GM19468 (cell line): ENCODE results near the gene HACD2.

Source experiments
- ATAC-seq: cut with Tn5 transposase; IDR thresholded peaks from one replicate; pipeline ENCODE4 v1.9.1; 2021; ENCODE audit warnings: mild to moderate bottlenecking, moderate library complexity, moderate number of reproducible peaks; ENCODE audit not compliant: unreplicated experiment; ENCODE audit errors: extremely low read depth

Gene HACD2, protein sequence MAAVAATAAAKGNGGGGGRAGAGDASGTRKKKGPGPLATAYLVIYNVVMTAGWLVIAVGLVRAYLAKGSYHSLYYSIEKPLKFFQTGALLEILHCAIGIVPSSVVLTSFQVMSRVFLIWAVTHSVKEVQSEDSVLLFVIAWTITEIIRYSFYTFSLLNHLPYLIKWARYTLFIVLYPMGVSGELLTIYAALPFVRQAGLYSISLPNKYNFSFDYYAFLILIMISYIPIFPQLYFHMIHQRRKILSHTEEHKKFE

DNA sequence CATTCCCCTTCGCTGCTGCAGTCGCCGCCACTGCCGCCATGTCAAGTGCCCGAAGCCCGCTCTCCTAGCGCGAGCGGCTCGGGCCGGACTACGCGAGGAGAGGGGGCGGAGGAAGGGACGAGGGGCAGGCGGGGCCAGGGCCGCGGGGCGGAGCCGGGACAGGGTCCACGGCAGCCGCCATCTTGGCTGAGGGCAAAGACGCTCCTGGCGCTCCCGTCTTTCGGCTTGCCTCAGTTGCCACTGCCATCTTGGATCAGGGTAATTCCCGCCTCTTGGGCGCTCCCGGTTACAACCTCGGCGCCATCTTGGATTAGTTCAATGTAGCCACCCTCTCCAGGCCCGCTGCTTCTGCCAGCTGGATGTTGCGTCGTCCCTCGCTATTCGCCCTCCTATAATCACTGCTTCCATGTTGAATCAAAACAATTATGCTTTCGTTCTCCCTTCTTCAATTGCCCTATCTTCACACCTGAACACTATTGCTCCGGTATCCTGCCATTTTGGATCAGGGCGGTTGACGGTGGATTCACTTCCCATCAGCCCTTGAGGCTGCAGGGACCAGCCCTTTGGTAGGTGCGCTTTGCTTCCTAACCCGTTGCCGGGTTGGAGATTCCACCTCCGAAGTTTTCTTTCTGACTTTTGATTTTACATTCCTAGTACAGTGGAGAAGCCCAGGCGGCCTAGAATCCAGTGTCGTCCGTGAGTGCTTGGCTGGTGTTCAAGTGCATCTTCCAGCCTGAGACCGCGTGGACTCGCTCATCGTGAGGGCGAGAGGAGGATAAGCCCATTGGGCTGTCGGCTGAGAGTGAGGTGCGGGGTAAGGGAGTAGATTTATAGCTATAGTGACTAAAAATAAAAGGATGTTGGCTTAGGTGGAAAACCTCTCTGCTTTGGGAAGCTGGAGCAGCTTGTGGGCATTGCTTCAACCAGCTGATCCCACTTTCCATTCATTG lies at the start of gene HACD2:
Gene HACD2, minus strand, starts transcription at position 66 of the 950 bp plus-strand sequence. Its CDS starts 26 bp downstream, at position 40.
- ATAC-seq, result peak; percentile 69

DNA sequence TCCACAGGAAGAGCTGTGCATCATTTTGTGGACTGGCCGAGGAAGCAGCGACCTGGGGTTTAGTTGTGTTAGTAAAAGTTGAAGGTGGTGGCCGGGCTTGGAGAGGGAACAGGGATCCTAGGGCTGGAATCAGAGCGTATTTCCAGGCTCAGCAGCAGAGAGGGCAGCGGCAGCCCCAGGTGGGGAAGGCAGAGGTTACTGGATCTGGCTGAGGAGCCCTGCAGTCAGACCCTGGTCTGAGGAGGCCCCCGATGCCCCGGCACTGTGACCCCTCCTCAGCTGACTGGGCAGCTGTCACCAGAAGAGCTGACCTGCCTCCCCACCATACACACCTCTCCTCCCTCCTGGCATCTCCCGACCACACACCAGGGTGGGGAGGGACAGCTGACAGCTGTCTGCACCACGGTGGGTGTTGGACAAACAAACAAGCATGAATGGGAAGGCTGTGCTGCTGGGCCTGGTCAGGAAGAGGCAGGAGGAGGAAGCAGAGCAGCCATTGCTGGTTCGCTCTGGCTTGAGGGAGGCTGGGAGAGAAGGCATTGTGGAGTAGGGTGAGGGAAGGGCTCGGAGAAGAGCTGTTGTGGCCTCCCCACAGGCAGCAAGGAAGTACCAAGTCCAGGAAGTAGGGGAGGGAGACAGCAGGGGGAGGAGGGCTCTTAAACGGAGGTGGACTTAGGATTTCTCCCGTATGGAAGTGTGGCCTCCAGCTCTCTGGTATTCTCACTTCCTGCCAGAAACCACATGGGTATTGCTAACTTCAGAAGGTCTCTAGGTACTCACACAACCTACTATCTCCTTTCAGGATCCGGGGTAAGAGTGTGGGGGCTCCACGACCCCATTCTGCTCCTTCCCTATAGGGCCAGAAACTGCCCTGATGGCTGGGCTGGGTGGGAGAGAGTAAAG lies 49.5 kb upstream of the HACD2 start:
- no peak for ATAC-seq

DNA sequence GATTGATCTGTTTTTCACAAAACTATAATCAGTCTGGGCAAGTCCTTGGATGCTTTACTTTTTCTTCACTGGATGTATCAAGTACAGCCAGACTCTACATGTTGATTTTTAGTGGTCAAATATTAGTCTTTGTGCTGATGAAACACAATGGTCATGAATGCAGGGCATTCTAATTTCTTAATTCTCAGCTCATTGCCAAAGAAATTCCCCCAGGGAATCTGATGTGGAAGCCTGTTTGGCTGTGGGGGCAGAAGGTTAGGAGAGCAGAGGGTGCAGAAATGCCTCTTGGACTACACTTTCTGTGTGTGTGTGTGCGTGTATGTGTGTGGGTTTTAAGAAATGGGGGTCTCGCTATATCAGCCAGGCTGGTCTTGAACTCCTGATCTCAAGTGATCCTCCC lies 48.7 kb upstream of the HACD2 start:
- ATAC-seq, result no peak

DNA sequence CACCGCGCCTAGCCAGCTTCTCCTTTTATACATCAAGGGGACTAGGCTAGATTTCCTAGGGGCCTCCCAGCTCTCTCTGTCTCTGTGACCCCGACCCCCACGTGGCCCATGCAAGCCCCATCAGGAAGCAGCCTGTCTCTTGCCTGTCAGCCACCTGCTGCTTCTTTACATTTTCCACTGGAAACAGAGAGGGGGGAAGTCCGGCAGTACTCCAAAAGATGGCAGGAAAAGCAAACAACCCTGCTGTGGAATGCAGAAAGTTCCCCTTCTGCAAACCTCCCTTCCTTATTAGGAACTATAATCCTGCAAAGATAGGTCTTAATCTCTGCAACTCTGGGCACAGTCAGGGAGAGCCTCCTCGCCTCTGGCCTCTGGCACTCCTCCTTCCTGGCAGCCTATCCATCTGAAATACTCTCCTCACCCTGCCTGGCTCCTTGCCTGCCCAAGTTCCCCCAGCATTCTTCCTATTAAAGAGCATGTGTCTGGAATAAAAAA lies 47.4 kb upstream of the HACD2 start:
- no peak for ATAC-seq

DNA sequence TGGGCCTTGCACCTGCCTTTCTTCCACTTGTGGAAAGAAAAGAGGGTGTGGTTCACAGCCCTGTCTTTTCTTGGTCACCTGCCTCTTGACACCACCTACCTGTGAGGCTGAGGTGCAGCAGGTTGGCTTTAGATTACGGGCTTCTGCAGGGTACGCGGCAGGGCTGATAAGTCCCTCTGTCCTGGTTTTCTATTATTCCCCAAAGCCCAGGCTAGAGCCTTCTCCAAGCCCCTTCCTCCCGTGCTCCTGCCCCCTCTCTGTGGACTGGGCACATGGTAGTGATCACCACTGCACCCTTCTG lies 44.8 kb upstream of the HACD2 start:
- no peak for ATAC-seq

DNA sequence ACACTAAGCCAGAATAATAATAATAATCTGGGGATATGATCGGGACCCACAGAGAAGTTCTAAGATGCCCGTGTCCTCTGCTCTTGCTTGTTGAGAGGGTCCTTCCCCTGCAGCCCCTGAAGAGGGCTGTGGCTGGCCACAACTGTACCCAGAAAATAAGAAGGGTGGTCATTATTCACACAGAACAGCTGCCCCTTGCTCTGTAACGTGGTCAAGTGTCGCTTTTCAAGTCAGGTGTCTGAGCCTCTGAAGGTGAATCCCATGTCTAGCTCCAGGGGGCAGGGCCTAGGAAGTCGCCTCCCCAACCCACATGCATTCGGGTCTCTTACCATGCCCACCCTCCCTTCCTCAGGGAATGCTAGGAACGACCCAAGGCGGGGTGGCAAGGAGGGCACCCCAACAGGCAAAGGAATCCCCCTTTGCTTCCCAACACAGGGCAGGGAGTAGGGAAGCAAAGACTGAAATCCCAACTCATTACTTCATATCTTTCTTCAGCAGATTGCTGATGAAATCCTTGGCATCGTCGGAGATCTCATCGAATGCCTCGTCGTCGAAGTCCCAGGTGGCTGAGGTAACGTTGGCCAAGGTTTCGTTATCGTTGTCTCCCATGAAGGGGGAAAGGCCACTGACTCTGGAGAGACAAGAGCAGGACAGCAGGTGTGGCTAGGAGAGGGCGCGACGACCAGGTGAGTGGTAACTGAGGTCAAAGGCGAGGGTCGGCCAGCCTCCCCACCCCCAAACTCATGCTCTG lies 44.3 kb upstream of the HACD2 start:
- no peak for ATAC-seq

DNA sequence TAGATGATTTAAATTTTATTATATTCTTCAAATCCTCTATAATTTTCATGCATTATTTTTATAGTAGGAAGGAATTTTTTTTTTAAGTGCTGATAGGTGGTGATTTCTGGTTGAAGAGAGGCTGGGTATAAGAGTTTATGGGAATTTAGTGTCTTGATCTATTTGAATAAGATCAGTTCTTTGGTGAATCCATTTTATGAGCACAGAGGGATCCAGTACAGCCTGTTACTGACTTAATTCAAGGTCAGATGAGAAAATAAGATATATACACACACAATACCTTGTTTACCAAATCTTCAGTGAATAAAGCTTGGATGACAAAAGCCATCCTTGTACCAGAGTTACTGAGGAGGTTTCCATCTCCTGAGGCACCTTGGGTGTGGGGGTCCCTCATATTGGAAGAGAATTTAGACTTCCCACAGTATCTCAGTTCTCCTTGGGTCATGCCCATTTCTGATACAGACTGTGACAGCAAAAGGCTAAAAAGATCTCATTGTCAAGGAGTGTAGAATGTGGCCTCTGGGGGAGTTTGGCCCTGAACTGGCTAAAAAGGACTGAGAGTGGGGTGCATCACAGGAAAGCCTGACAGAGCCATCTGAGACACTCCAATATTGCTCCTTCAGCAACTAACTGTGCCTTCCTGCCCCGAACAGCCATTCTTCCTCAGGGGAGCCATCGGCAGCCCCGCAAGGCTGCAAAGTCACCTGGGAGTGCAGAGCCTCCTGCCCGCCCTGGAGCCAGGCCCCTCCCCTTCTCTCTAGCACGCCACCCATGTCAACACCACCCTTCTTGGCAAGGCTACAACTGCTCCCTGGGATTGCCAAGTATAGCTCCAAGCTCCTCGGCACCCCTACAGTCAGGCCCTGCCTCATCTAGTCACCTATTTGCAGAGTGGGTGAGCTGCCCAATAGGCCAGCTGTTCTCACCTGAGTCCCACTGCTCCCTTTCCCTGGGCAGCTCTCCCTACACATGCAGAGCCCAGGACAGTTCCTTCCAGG lies 43.1 kb upstream of the HACD2 start:
- no peak for ATAC-seq

DNA sequence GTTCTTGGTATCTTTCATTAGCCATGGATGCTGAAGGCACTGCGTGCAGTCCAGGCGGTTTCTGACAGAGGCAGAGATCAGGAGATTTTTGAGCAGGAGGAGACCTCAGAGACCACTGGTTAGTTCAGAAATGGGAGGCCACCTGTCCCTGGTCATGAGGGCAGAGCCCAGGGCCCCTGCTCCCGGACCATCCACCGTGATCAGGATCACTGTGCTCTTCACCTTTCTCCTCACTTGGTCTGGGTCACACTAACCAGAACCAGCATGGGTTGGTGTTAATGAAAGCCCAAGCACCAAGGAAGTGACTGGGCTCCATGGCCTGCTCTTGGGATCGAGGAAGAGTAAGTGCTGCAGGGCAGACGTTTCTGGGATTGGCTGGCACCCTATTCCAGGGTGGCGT lies 42.0 kb upstream of the HACD2 start:
- ATAC-seq, result no peak

DNA sequence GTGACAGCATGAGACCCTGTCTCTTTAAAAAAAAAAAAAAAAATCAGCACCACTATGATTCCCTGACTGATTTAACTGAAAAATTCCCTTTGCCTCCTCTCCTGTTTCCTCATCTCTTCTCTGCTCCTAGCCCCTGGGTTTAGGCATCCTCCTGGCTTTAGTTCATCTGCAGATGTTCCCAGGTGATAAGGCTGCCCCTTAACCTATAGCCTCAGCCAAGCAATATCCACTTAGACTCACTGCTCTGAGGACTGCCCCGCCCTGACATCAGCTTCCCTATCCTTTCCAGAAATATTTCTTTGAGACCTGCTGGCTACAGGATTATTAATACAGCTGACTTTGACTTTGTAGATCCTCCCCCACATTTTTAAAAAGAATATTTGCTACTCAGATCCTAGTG lies 39.4 kb upstream of the HACD2 start:
- ATAC-seq, result no peak

DNA sequence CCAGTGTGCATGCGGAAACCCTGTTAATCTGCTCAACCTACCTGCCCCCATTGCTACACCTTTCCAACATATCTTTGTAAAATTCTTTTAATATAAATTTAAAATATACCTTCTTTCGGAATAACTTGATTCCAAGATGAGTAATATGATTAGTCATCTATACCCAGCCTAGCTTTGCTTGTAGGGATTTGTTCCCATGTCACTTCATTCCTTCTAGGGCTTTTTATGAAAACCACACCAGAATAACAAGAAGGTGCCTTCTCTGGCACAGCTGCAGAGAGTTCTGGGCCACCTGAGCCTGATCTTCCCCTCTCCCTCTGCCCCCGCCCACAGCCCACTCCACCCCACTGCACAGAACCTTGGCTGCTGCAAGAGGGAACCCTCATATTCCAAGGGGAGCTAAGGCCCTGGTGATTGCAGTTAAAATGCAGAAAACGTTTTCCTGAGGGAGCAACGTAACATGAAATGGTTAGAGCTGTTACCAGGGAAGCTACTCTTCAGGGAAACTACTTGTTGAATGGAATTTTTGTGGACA lies 38.6 kb upstream of the HACD2 start:
- no peak for ATAC-seq

DNA sequence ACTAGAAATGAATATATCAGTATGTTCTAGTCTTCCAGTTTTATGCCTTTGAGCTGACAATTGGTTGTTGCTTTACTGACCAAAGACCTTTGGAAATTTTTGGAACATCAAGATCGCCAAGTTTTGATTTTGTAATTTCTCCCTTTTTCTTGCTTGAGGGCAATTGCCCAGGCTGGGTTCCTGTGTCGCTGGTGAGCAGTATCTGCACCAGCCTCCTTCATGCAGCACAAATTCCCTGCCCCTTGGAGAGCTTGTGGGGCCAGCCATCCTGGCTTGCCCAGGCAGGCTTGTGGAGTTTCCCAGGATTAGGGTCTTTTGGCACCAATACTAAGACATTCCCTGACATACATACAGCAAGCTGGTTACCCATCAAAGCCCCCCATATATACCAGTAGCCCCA lies 37.9 kb upstream of the HACD2 start:
- no peak for ATAC-seq

DNA sequence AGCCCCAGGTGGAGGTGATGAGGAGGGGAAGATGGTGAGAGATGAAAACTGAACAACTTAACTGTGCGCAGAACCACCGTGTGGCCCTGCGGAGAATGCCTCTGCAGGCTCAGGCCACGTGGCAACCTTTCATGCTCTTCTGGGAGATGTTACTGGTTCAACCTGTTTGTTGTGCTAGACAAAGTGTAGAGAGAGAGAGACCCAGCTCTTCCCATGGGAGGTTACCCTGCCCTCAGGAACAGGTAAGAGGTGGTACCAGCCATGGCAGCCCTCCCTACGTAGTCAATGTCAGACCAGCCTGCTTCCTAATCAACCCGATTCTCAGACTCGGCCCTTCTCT lies 37.0 kb upstream of the HACD2 start:
- no peak for ATAC-seq

DNA sequence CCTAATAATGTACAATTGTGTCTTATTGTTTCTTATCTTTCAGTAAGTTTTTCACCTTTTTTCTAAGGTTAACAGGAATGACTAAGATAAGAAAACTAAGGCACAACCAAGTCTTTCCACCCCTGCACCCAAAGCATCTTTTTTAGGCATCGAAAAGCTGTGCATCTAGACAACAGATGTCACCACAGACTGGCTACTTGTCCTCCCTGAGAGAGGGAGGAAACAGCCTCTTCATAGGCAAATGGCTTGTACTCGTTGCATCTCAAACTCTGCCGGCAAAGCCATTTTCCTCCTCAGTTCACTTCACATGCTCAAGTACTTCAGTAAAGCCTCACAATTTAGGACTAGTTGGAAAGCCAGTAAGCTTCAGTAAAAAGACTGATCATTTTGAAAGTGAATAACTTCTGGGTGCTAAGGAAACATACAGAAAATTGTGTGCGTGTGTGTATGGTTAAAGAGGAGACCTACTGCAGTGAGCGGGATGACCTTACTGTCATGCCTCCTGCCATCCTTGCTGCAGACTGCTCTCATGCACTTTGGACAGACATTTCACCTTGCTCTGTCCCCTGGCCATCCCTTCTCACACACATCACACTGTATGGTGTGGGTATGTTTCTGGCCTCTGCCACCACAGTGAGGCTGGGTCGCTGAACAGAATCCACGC lies 36.5 kb upstream of the HACD2 start:
- ATAC-seq, result no peak

DNA sequence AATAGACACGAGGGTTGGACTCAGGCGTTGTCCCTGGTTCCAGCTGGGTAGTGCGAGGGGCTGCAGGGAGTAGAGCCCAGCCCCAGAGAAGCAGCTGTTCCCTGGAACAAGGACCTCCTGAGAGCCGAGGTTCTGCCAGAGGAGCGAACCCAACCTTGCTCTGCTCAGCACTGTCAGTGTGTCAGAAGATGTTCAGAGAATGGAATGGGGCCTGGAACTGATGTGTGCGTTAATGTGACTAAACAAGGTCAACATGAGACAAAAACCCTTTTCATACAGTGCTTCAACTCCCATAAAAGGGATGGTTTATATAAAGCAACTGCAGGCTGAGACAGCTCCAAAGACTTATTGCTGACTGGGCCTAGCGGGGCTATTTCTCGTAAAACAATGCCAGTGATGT lies 35.5 kb upstream of the HACD2 start:
- ATAC-seq, result no peak

DNA sequence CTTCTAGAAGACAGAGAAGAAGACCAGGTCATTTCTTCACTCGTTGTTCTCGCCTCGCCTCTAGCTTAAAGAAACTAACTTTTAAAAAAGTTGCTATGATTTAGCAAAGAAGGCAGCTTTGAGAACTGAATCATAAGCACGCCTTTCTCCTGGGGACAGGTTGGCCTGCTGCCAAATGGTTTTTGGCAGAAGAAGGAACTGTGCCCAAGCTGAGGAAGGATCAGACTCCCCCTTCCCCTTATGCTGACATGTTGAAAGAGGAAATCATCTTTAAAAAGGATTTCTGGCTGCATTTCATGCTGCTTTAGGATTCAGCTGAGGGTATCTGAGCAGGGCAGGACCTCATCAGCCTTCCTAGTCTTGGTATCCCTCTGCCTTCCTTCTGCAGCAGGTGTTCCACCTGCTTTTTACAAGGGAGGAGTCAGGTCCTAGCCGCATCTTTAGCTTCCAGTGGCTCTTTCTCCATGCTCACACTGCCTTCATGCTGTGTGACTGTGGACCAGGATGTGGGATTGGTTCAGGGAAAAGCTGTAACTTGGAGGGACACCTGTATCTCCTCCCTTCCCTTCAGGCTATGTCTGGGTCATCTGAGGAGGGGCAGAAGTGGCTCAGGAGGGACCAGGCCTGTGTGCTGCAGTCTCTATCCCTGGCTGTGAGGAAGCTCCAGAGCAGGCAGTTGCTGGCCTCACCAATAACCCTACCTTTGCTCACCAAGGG lies 34.1 kb upstream of the HACD2 start:
- ATAC-seq, result no peak

DNA sequence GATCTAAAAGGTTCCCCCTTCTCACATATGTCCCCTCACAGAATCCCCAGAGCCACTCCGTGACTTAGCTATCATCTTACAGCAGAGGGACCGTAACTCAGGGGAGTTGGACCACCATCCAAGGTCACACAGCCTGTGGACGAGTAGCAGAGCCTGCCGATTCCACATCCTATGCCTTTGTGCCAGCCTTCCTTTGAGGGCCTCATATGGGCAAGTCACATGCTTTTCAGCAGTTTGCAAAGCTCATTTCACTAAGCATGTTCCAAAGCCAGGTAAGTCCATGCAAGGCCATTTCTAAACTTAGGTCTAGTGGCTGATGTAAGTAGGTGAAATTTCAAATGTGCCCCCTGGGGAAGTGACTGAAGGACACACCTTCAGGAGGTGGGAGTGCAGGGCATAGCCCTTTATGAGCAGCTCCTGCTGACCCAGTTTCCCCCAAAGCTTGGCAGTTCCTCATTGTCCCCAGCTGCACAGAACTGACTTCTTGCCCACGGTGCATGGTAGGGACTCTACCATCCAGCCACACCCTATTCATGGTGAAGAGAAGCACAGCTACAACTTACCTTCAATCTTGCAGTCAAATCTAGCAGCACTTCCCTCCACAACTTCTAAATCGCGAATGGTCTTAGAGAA lies 33.3 kb upstream of the HACD2 start:
- ATAC-seq, result no peak

DNA sequence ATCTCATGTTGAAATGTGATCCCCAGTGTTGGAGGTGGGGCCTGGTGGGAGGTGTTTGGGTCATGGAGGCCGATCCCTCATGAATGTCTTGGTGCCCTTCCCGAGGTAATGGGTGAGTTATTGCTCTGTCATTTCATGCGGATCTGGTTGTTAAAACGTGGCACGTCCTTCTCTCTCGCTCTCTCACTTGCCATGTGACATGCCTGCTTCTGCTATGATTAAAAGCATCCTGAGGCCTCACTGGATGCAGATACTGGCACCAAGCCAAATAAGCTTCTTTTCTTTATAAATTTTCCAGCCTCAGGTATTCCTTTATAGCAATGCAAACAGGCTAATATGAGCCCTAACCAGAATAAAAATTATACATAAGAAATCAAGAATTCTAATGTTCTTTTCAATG lies 31.7 kb upstream of the HACD2 start:
- ATAC-seq, result no peak
